ENCODE measurements around the gene CNIH2.

DNA sequence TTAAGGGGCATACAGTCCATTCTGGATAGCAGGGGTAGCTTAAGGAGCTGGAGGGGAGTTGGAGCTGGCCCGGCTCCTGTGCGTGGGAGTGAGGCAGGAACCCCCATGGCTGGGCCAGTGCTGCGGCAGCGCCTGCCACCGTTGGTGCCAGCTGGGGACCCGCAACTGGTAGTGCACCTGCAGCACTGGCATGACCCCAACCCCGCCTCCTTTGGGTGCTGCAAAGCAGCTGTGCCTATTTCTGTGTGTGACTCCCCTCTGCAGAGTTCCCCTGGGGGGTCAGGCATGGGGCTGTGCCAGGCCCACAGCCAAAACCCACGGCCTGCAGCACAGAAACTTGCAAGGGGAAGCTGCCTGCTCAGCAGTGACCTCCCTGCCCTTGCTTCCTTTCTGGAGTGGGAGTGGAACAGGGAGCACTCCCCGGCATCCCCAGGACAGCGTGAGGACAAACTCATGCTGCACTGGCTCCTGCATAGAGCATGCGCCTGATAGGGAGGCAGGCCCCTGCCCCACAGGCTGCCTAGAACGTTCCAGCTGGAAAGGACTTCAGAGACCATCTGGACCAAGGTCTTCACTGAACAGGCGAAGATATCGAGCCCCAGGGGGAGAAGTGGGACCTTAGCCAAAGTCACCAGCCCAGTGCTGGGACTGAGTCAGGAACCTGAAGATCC, 35.7 kb upstream of the CNIH2 start:
- TF ChIP-seq, protein P1, sequence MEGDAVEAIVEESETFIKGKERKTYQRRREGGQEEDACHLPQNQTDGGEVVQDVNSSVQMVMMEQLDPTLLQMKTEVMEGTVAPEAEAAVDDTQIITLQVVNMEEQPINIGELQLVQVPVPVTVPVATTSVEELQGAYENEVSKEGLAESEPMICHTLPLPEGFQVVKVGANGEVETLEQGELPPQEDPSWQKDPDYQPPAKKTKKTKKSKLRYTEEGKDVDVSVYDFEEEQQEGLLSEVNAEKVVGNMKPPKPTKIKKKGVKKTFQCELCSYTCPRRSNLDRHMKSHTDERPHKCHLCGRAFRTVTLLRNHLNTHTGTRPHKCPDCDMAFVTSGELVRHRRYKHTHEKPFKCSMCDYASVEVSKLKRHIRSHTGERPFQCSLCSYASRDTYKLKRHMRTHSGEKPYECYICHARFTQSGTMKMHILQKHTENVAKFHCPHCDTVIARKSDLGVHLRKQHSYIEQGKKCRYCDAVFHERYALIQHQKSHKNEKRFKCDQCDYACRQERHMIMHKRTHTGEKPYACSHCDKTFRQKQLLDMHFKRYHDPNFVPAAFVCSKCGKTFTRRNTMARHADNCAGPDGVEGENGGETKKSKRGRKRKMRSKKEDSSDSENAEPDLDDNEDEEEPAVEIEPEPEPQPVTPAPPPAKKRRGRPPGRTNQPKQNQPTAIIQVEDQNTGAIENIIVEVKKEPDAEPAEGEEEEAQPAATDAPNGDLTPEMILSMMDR (IDR thresholded peaks at IDR 0.05) = no peak
- no peak for TF ChIP-seq POLR2A (IDR thresholded peaks at IDR 0.05)
